GM19468 (cell line): ENCODE results near the gene PRR19.

Experiments
- ATAC-seq: cut with Tn5 transposase; IDR thresholded peaks from one replicate; pipeline ENCODE4 v1.9.1; 2021; ENCODE audit warnings: mild to moderate bottlenecking, moderate library complexity, moderate number of reproducible peaks; ENCODE audit not compliant: unreplicated experiment; ENCODE audit errors: extremely low read depth

The PRR19 gene

DNA sequence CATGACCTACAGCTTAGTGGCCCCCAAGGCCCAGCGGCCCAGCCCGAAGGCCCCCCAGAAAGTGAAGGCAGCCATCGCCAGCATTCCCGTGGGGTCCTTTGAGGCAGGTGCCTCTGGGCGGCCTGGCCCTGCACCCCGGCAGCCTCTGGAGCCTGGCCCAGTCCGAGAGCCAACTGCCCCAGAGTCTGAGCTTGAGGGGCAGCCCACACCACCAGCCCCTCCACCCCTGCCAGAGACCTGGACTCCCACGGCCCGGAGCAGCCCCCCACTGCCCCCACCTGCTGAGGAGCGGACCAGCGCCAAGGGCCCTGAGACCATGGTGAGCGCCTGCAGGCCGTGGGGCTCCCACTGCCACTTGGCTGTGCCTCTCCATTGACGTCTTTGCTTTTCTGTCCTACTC is 9.0 kb upstream of the PRR19 start:
- ATAC-seq = no peak

DNA sequence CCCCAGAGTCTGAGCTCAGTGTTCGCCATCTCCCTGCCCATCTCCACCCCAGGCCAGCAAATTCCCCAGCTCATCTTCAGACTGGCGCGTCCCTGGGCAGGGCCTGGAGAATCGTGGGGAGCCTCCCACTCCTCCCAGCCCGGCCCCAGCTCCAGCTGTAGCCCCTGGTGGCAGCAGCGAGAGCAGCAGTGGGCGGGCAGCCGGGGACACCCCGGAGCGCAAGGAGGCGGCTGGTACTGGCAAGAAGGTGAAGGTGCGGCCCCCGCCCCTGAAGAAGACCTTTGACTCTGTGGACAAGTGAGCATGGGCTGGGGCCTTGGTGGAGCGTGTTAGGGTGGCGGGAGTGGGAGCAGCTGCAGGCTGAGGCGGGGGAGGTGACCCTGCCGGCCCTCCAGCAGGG is 8.4 kb upstream of the PRR19 start:
- ATAC-seq = no peak

DNA sequence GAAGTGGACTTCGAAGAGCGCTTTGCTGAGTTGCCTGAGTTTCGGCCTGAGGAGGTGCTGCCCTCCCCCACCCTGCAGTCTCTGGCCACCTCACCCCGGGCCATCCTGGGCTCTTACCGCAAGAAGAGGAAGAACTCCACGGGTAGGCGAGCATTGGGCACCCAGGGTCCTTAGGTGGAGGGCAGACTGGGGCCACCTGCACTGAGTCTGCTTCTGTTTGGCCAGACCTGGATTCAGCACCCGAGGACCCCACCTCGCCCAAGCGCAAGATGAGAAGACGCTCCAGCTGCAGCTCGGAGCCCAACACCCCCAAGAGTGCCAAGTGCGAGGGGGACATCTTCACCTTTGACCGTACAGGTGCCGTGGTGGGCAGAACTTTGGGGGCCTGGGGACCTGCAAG is 8.0 kb upstream of the PRR19 start:
- no peak for ATAC-seq

DNA sequence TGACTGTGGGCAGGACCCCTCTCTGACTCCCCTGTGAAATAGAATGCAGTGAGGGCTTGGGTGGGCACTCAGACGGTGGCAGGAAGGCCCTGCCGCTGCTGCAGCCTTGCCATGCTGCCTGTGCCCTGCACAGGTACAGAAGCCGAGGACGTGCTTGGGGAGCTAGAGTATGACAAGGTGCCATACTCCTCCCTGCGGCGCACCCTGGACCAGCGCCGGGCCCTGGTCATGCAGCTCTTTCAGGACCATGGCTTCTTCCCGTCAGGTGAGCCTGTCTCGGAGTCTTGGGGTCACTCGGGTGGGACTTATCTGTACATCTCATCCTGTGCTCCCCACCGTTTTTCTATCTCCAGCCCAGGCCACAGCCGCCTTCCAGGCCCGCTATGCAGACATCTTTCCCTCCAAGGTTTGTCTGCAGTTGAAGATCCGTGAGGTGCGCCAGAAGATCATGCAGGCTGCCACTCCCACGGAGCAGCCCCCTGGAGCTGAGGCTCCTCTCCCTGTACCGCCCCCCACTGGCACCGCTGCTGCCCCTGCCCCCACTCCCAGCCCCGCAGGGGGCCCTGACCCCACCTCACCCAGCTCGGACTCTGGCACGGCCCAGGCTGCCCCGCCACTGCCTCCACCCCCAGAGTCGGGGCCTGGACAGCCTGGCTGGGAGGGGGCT is 7.3 kb upstream of the PRR19 start:
- no peak for ATAC-seq

DNA sequence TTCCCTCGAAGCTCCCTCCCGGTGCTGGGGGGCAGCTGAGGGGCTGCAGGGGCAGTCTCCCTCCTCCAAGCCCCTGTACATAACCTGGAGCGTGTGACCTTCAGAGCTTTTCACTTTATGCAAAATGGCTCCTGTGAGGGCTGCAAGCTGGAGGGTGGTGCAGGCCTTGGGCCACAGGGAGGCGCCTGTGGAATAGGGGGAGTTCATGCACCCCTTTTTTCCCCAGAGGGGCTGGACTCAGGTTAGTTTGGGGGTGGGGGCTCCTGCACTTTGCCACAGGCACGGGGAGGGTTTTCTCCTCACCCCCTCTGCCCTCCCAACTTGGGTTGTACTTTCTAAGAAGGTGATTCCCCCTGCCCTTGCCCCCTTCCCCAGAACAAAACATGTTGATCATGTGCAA is 6.6 kb upstream of the PRR19 start:
- no peak for ATAC-seq

DNA sequence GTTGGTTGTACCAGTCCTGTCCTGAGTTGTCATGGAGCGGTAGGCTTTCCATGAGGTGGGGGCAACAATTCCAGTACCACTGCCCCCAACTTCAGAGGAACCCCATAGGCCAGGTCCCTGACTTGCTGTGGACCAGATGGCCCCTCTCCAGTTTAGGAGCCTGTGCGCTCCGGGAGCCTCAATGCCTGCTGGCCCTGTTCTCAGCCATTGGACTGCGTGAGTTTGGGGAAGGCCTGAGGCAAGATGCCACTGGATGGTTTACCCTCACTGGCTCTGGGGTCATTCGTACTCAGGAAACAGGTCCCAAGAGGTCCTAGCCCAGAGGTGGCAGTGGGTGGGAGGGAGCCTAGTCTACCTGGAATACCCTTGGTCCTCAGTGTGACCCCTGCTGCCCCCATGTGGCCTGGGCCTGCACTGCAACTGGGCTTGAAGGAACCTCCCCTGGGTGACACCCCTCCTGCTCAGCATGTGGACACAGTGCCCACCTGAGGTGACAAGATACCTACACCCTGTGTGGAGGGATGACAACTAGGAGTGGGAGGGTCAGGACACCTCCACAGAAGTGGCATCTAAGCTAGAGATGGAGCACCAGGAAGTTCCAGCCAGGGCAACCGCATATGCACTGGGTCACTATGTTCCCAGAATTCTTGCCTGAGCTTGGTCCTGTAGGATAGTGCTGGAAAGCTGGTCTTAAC is 6.0 kb upstream of the PRR19 start:
- no peak for ATAC-seq

DNA sequence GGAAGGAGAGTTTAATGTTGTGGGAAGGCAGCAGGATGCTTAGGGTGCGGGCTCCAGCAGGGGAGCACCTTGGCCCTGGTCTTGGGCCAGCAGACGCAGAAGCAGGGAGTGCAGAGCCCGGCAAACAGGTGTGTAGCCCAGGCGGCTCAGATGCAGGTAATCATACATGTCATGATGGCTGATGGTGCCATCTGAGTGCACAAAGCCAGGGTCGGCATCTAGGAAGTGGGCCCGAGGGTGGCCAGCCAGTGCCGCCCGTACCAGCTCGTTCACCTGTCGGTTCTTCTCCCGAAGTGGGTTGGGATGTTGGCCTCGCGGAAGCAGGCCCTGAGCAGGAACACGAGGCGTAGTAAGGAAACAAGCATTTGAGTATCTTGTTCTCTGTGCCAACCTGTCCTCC is 4.9 kb upstream of the PRR19 start:
- no peak for ATAC-seq

DNA sequence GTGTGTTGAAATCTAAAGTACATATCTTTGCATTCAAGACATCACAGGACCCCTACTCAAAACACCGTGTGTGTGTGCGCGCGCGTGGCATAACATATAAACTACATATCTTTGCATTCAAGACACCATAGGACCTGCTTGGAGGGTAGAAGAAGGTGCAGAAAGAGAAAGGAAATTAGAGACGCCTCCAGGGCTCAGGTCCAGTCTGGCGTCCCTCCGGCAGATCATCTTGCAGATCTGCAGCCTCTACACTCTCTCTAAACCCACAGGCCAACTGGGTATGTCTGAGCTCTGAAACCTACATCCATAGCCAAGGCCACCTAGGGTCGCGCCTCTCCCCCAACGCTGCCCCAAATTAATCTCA is 1.2 kb downstream of the PRR19 start:
- no peak for ATAC-seq

DNA sequence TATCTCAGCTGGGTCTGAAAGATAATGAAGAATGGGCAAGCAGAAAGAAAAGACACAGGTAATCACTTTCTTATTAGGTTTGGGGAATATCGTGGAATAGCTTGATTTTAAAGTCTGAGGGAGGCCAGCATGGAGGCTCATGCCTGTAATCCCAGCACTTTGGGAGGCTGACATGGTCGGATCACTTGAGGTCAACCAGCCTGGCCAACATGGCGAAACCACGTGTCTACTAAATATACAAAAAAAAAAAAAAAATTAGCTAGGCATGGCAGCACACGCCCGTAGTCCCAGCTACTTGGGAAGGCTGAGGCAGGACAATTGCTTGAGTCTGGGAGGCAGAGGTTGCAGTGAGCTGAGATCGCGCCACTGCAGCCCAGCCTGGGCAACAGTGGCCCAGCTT is 1.9 kb downstream of the PRR19 start:
- no peak for ATAC-seq

DNA sequence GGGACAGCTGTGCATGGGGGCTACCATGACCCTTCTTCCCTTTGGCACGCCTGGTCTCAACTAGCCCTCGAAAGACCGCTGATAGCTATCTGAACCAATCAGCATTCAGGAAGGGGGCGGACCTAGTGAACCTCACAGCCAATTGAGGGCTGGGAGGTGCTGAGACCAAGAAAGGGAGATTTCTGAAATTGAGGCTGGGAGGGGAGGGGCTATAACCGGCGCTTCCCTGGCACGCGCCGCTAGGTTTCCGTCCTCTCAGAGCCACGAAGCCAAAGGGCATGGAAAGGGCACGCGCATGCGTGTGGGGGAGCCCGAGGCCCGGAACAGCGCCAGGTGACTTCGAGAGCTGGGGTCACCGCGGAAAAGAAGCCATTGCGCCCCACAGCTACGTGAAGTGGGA is 4.7 kb downstream of the PRR19 start:
- no peak for ATAC-seq

DNA sequence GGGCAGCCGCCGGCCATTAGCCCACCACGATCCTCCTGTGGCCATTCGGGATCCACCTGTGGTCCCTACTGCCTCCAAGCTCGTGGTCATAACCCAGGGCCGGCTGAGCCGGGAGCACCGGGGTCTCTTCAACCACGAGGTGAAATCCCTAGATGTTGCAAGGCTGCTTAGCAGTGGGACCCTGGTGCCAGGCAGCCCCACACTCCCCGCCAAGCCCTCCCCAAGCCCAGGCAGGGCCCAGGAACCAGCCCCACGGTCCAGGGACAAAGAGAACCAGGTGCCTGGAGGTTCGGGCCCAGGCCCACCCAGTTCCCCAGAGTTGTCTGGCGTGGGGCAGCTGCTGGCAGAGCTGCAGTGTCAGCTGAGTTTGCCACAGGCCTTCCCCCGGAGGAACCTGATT is 7.8 kb downstream of the PRR19 start:
- ATAC-seq = no peak

DNA sequence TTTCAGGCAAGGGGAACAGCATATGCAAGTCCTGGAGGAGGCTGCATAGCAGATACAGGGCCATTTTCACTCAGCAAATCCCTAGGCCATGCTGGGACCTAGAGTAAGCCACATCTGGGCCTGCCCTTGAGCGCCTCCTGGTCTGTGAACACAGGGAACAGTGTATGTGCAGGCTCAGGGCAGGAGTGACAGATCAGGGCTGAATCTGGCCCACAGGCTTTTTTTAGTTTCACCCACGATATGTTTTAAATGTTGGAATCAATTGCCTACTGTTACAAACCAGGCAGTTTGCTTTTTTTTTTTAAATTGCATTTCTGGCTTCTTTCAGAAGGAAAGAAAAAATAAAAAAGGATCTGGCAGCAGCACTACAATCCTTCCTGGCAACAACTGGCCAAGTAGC is 9.7 kb downstream of the PRR19 start:
- ATAC-seq = no peak

DNA sequence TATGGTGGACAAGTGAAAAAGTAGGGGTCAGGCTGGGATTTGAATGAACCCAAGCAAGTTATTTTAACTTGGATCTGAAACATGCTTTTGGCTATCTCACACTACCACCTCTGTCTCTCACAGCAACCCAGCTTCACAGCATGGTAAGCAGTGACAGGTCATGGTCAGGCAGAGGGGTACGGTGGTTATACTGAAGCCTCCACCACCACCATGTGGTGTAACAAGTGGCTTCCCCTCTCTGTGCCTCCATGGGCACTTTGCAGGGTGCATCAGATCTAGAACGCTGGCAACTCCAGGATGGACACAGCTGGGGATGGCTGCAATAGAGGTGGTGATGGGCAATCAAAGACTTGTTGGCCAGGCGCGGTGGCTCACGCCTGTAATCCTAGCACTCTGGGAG is 10.4 kb downstream of the PRR19 start:
- ATAC-seq = no peak

DNA sequence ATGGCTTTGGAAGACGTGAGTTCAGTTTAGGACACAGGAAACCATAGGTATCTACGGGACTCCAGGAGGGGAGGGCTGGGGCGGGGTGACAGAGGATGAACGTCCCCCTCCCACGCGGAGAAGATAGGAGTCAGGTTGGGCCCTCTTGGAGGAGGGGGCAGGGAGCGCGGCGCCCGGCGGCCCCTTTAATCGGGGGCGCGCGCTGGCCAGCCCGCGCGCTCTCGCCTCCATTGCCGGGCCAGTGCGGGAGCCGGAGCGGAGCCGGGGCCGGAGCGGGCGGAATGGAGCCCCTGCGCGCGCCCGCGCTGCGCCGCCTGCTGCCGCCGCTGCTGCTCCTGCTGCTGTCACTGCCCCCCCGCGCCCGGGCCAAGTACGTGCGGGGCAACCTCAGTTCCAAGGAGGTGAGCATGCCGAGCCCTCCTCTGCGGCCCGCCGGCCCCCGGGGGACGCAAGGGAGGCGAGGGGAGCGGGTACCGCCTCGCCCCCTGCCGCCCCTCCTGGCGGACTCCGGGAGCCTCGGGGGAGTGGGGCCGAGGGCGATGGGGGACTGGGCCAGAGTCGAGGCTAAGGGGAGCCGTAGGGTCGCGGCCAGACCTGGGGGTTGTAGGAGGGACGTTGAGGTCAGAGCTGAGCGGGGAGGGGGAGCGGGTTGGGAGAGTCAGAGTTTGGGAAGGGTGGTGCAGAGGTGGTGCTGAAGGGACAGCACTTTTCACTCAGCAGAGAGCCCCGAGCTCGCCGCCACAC is 11.3 kb downstream of the PRR19 start, which contains the start of gene TMEM145:
Gene TMEM145, plus strand, starts transcription at position 214 of the 744 bp plus-strand sequence. Its CDS starts 68 bp downstream, at position 282.
- ATAC-seq = no peak

DNA sequence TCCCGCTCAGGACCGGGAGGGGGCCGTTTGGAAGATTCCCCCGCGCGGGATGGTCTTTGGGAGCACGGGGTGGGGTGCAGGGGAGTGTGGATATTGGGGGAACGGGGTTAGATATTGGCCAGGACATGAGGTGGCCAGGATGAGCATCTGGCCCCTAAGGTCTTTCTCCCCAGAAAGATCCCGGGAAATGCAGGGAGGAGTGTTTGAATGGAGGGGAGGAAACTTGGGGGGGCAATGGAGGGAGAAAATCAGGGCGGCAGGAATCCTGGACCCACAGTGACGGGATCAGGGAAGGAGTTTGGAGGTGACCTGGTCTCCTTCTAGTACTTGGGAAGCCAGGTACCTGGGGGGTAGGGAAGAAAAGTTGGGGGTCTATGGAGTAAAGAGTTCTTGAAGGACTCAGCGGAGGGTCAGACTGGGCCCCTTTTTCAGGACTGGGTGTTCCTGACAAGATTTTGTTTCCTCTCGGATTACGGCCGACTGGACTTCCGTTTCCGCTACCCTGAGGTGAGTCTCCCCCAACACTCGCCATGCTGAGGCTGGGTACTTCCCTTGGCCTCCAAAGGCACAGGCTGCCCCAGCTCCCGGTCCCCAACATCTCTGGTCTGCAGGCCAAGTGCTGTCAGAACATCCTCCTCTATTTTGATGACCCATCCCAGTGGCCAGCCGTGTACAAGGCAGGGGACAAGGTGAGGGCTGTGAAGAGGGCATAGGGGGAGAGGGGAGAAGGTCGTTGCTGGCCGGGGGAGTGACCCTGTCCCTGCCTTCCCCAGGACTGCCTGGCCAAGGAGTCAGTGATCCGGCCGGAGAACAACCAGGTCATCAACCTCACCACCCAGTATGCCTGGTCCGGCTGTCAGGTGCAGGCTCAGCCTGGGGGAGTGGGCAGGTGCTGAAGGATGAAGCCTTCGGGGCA is 12.2 kb downstream of the PRR19 start:
- no peak for ATAC-seq

DNA sequence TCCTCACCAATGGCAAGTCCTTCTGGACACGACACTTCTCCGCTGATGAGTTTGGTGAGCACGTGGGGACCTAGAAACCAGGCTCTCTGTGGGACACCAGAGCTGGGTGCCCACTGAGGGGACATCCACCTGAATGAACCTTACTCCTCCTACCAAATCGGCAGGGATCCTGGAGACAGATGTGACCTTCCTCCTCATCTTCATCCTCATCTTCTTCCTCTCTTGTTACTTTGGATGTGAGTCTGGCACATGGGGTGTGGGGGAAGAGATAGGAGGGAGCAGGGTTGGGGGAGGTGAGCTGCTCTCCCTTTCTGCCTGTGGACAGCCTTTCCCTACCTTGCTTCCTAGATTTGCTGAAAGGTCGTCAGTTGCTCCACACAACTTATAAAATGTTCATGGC is 13.1 kb downstream of the PRR19 start:
- ATAC-seq = no peak

DNA sequence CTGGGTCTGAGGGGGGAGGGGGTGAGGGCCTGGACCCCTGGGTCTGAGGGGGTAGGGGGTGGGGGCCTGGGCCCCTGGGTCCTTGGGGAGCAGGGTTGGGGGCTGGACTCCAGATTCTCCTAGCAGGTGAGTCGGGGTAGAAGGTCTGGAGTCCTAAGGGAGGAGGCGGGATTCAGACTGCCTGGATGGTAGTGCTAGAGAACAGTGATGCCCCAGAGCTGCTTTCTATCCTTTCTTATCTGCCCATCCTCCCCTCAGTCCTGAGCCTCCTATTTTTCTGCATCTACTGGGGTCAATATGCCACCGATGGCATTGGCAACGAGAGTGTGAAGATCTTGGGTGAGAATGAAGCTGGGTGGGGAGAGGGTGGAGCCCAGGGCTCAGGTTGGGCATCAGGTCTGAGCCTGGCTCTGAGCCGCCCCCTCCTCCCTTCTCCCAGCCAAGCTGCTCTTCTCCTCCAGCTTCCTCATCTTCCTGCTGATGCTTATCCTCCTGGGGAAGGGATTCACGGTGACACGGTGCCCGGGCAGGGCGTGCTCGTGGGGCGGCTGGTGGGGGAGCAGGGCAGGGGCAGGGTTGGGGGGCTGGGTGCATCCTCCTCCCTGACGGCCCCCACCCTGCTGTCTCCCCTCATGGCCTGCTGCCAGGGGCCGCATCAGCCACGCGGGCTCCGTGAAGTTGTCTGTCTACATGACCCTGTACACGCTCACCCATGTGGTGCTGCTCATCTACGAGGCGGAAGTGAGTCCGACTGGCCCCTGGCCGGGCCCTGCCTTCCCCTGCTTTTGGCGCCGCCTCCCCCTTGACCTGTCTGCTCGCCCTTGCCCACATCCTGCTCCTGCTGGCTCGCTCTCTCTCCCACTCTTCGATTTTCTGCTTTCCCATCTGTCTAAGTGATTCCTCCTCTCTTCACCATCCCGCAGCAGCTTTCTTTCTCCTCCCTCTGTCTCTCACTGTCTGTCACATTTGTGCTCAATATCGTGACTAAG is 14.6 kb downstream of the PRR19 start:
- ATAC-seq = no peak

DNA sequence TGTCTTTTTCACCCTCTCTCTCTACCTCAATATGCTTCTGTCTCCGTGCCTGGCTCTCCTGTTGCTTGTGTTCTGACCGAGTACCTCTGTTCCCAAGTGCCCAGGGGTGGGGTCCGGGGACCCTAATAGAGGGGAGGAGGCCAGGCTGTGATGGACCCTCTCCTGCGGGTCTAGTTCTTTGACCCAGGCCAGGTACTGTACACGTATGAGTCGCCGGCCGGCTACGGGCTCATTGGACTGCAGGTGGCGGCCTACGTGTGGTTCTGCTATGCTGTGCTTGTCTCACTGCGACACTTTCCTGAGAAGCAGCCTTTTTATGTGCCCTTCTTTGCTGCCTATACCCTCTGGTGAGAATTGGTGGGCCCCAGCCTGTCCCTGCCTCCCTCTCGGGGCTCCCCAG is 15.6 kb downstream of the PRR19 start:
- ATAC-seq = no peak

DNA sequence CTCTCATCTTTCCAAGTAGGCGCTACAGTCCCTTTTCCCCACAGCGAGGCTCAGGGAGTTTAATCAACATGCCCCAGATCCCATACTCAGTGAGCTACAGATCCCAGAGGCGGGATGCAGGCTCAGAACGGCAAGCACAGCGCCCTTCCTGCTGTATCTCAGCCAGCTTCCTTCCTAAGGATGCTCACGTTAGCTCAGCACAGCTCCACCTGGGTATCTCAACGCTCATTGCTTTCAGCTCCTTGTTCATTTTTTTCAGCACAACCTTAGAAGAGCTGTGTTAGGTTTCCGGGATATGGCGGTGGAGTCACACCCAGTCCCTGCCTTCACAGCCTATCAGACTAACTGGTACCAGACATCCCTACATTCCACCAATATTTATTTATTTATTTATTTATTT is 20.4 kb downstream of the PRR19 start:
- no peak for ATAC-seq
